ENCODE data around the gene POLA2. TPM values are rescaled to one million over a fixed set of nuclear protein-coding genes. Genes with fewer than 3 reads are reported as not detected.

POLA2 gene
- total RNA-seq, 1 donor from 2014 or later, result 6.2 TPM

DNA sequence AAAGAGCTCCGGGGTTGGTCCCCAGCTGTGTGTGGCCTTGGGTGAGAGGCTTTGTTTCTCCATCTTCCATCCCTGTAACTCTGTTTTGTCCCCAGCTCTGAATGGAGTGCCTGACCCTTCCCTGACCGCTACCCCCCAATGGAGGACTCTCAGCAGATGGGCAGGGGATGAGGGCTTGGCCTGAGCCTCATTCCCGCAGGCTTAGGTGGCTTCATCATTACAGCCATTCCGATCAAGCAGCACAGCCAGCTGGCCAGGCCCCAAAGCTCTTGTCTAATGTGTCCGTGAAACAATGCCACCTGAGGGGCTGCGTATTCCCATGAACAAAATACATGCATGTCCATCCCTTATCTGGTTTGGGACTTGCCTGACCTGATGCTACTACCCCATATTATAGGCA lies 49.0 kb downstream of the POLA2 start:
- TF ChIP-seq CTCF (IDR thresholded peaks at IDR 0.05), result no peak
- Mint-ChIP-seq H3K27ac (ENCODE audit: unreplicated experiment) (no peak overlapping the region), H3K4me1 (ENCODE audit: low read depth) (peaks cover 31% of the 10 kb centered on the region), H3K36me3 (ENCODE audit: low read depth) (no peaks in the 10 kb centered on the region), H3K9me3 (ENCODE audit: low read depth) (no peaks in the 10 kb centered on the region), H3K4me3 (ENCODE audit: unreplicated experiment) (no peak overlapping the region), H3K27me3 (ENCODE audit: low read depth) (no peaks in the 10 kb centered on the region)
- no peak for DNase-seq (ENCODE audit: low spot score)

GRCh38 chr11:65311170-65311678 lies 49.5 kb downstream of the POLA2 start:
- H3K9me3 Mint-ChIP-seq (ENCODE audit: low read depth), result no peaks in the 10 kb centered on the region
- H3K4me3 Mint-ChIP-seq (ENCODE audit: unreplicated experiment), result no peak overlapping the region
- no peaks in the 10 kb centered on the region for H3K36me3 Mint-ChIP-seq (ENCODE audit: low read depth)
- no peak for DNase-seq (ENCODE audit: low spot score)
- H3K27ac Mint-ChIP-seq (ENCODE audit: unreplicated experiment), result no peak overlapping the region
- H3K27me3 Mint-ChIP-seq (ENCODE audit: low read depth), result no peaks in the 10 kb centered on the region
- no peak for TF ChIP-seq CTCF (IDR thresholded peaks at IDR 0.05)
- peaks cover 31% of the 10 kb centered on the region for H3K4me1 Mint-ChIP-seq (ENCODE audit: low read depth)

DNA sequence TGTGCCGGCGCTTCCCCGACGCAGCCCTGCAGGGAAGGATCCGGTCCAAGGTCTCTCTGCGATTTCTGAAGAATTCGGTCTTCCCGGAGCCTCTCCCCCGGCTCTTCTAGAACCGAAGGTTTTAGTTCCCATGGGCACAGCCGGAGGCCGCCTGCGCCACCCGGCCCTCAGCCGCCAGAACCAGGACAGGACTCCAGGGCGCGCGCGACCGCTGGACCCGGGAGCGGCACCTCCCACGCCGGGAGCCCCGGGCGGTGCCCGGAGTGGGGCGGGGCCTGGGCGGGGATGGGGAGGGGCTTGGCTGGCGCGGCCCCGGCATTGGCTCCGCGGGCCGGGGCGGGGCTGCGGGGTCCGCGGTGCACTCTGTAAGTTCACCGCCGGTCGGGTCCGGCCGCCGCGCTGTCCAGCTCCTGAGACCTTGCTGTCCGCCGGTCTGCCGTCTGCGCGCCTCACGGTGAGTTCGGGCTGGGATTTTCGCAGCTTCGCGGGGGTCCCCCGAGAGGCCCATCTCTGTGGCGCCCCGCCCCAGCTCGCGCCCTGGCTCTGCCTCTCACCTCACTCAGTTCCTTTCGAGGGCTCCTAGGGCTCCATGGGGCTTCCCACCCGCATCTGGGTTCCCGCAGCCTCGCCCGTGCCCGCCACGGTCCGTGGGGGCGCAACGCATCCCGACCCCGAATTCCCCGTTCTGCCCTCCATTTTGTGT lies 52.9 kb downstream of the POLA2 start, which contains the start of gene CDC42EP2:
Gene CDC42EP2, plus strand, starts transcription at position 366 of the 703 bp plus-strand sequence. CDS start 6,033 bp downstream, outside the sequence.
- H3K36me3 Mint-ChIP-seq (ENCODE audit: low read depth), result no peaks in the 10 kb centered on the region
- H3K4me3 Mint-ChIP-seq (ENCODE audit: unreplicated experiment), result peak within 1 kb of the TSS; percentile 80
- no peaks in the 10 kb centered on the region for H3K27me3 Mint-ChIP-seq (ENCODE audit: low read depth)
- H3K9me3 Mint-ChIP-seq (ENCODE audit: low read depth), result no peaks in the 10 kb centered on the region
- H3K27ac Mint-ChIP-seq (ENCODE audit: unreplicated experiment), result peak within 1 kb of the TSS; percentile 95
- DNase-seq (ENCODE audit: low spot score), result no peak
- peaks cover 33% of the 10 kb centered on the region for H3K4me1 Mint-ChIP-seq (ENCODE audit: low read depth)
- TF ChIP-seq CTCF (IDR thresholded peaks at IDR 0.05), result no peak

DNA sequence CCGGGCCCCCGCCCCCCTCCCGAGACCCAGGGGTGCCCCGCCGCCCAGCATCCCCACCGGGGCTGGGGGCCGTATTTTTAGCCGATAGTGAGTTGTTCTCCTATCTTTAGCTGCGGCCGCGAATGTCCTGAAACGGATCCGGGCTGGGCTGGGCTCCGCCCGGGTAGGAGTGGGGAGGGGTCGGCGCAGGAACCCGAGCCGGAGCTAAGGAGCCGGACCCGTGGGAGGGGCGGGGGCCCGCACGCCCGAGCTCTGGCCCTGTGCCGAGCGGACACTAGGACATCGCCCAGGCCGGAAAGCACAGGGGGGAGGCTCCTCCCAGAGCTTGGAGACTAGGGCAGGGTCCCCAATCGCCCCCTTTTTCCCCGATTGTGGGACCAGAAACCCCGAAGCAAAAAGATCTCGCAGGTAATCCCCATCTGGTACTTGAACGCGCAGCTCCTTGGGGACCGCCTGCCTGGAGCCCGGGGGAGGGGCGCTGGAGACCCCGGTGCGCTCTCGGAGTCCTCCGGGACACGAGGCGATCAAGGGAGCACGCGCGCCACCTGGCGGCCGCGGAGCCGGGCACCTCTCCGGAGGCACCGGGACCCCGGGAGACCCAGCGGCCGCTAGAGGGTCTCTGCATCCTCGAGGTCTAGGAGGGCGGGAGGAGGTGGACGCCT lies 53.6 kb downstream of the POLA2 start:
- Mint-ChIP-seq H3K36me3 (ENCODE audit: low read depth) (no peaks in the 10 kb centered on the region), H3K27ac (ENCODE audit: unreplicated experiment) (peak overlapping the region; percentile 95), H3K4me1 (ENCODE audit: low read depth) (peaks cover 33% of the 10 kb centered on the region), H3K27me3 (ENCODE audit: low read depth) (no peaks in the 10 kb centered on the region), H3K9me3 (ENCODE audit: low read depth) (no peaks in the 10 kb centered on the region), H3K4me3 (ENCODE audit: unreplicated experiment) (peak overlapping the region; percentile 80)
- no peak for DNase-seq (ENCODE audit: low spot score)
- peak; percentile 100 for TF ChIP-seq CTCF (IDR thresholded peaks at IDR 0.05)

DNA sequence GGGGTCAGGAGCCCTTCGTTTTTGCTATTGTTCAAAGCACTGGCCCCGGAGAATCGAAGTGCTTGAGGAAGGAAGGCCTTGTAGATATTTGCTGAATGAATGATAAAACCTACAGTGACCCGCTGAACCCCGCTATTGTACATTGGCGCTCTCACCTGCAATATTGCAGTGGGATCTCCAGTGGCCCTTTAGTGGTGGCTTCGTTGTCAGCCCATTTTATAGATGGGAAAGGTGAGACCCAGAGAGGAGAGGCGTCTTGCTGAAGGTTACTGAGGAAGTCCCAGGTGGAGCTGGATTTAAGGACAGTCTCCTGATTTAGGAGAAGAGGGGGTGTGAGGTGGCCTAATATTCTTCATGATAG lies 54.1 kb downstream of the POLA2 start:
- no peaks in the 10 kb centered on the region for H3K9me3 Mint-ChIP-seq (ENCODE audit: low read depth)
- no peak for DNase-seq (ENCODE audit: low spot score)
- peak; percentile 78 for TF ChIP-seq CTCF (IDR thresholded peaks at IDR 0.05)
- H3K4me3 Mint-ChIP-seq (ENCODE audit: unreplicated experiment), result peak overlapping the region; percentile 80
- H3K27ac Mint-ChIP-seq (ENCODE audit: unreplicated experiment), result peak overlapping the region; percentile 95
- H3K36me3 Mint-ChIP-seq (ENCODE audit: low read depth), result peaks cover 4% of the 10 kb centered on the region
- peaks cover 33% of the 10 kb centered on the region for H3K4me1 Mint-ChIP-seq (ENCODE audit: low read depth)
- H3K27me3 Mint-ChIP-seq (ENCODE audit: low read depth), result no peaks in the 10 kb centered on the region
